Measurements from ENCODE around the gene ADGRV1.

Gene ADGRV1

GRCh38 chr5:90997082-90997481 lies 438.5 kb downstream of the ADGRV1 start (continued):
- no peak for TF ChIP-seq ZNF707 (tag by site-specific recombination; IDR thresholded peaks at IDR 0.05)
- TF ChIP-seq SP3 (tag by site-specific recombination; IDR thresholded peaks at IDR 0.05) = no peak
- TF ChIP-seq REPIN1 (tag by site-specific recombination; IDR thresholded peaks at IDR 0.05; ENCODE audit: low read depth) = no peak
- TF ChIP-seq GLIS1 (tag by site-specific recombination; IDR thresholded peaks at IDR 0.05) = no peak
- TF ChIP-seq ZNF132 (tag by site-specific recombination; IDR thresholded peaks at IDR 0.05; ENCODE audit: borderline replicate concordance) = no peak
- TF ChIP-seq PRDM6 (tag by site-specific recombination; IDR thresholded peaks at IDR 0.05) = no peak
- TF ChIP-seq HOXA7 (CRISPR knock-in tag; IDR thresholded peaks at IDR 0.05; ENCODE audit: borderline replicate concordance) = no peak
- TF ChIP-seq ZSCAN23 (tag by site-specific recombination; IDR thresholded peaks at IDR 0.05) = no peak
- no peak for TF ChIP-seq OSR2 (tag by site-specific recombination; IDR thresholded peaks at IDR 0.05)
- no peak for TF ChIP-seq ZNF768 (tag by site-specific recombination; IDR thresholded peaks at IDR 0.05)
- TF ChIP-seq, protein P1, sequence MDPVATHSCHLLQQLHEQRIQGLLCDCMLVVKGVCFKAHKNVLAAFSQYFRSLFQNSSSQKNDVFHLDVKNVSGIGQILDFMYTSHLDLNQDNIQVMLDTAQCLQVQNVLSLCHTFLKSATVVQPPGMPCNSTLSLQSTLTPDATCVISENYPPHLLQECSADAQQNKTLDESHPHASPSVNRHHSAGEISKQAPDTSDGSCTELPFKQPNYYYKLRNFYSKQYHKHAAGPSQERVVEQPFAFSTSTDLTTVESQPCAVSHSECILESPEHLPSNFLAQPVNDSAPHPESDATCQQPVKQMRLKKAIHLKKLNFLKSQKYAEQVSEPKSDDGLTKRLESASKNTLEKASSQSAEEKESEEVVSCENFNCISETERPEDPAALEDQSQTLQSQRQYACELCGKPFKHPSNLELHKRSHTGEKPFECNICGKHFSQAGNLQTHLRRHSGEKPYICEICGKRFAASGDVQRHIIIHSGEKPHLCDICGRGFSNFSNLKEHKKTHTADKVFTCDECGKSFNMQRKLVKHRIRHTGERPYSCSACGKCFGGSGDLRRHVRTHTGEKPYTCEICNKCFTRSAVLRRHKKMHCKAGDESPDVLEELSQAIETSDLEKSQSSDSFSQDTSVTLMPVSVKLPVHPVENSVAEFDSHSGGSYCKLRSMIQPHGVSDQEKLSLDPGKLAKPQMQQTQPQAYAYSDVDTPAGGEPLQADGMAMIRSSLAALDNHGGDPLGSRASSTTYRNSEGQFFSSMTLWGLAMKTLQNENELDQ (tag by site-specific recombination; IDR thresholded peaks at IDR 0.05; ENCODE audit: low read depth) = no peak
- TF ChIP-seq ZNF292 (tag by site-specific recombination; IDR thresholded peaks at IDR 0.05; ENCODE audit: borderline replicate concordance, low read depth) = no peak

DNA sequence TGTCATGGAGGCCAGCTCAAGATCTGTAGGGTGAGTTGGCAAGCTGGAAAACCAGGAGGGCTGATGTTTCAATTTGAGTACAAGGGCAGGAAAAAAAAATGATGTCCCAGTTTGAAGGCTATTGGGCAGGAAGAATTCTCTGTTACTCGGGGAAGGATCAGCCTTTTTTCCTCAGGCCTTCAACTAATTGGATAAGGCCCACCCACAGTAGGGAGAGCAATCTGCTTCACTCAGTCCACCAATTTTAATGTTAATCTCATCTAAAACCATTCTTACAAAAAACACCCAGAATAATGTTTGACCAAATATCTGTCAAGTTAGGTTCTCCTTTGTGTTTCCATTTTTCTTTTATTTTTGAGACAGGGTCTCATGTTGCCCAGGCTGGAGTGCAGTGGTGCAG lies 442.1 kb downstream of the ADGRV1 start:
- ChIA-PET CTCF (no interaction called here), POLR2A (no interaction called here)
- no peak for TF ChIP-seq ZNF677 (tag by site-specific recombination; IDR thresholded peaks at IDR 0.05)
- peak; percentile 85 for TF ChIP-seq ZNF10 (tag by site-specific recombination; IDR thresholded peaks at IDR 0.05)
- H3K9me3 ChIP-seq (ENCODE audit: control insufficient read depth, insufficient read depth, low read depth, low read length) = no peaks in the 10 kb centered on the region
- no peaks in the 10 kb centered on the region for H3K36me3 ChIP-seq (ENCODE audit: control insufficient read depth in 2 of 2, insufficient read depth in 1 of 2, low read length in 2 of 2)
- no peak overlapping the region for H3K4me3 ChIP-seq (ENCODE audit: low read depth, low read length)
- no peak overlapping the region for H3K27ac ChIP-seq (ENCODE audit: extremely low read depth, low read depth, low read length)
- H3K4me1 ChIP-seq (ENCODE audit: control insufficient read depth, insufficient read depth, low read length) = no peaks in the 10 kb centered on the region

DNA sequence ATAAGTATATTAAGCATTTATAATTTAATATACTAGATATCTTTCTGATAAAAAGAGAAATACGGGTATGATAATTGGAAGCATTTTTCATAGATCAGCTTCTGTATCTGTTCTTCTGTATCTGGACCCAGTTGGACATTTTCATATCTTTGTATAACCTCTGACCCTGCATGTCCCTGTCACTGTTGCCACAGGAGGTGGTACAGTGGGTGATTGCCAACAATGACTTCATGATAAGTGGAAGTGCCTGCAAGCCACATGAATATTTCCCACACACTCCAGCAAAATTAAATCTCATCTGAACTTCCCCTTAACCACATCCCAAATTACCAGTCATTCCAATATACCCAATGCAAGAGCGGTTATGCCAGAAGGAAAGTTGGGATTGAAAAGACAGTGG lies 448.1 kb downstream of the ADGRV1 start:
- CTCF ChIA-PET = no interaction called here
- POLR2A ChIA-PET = no interaction called here

More for the DNA sequence above, 448.1 kb downstream of the ADGRV1 start:
- no peak overlapping the region for H3K27ac ChIP-seq (ENCODE audit: extremely low read depth, low read depth, low read length)
- H3K4me3 ChIP-seq (ENCODE audit: low read depth, low read length) = no peak overlapping the region
- peaks cover 5% of the 10 kb centered on the region; the same call in 1 of the 2 replicates for H3K4me1 ChIP-seq (ENCODE audit: control insufficient read depth, insufficient read depth, low read length)
- H3K9me3 ChIP-seq (ENCODE audit: control insufficient read depth, insufficient read depth, low read depth, low read length) = no peaks in the 10 kb centered on the region
- TF ChIP-seq PRDM6 (tag by site-specific recombination; IDR thresholded peaks at IDR 0.05) = no peak
- TF ChIP-seq ZNF660 (tag by site-specific recombination; IDR thresholded peaks at IDR 0.05) = no peak
- no peak for TF ChIP-seq ZNF621 (tag by site-specific recombination; IDR thresholded peaks at IDR 0.05)
- TF ChIP-seq MZF1 (tag by site-specific recombination; IDR thresholded peaks at IDR 0.05; ENCODE audit: borderline replicate concordance) = no peak
- no peaks in the 10 kb centered on the region for H3K36me3 ChIP-seq (ENCODE audit: control insufficient read depth in 2 of 2, insufficient read depth in 1 of 2, low read length in 2 of 2)
